CD14-positive monocyte (primary cell): ENCODE results near the gene LMO7. TPM values are rescaled to one million over a fixed set of nuclear protein-coding genes. Genes with fewer than 3 reads are reported as not detected.

Experiments
- DNase-seq, 3 donors: peaks; one replicate each; pipeline ENCODE4 v3.0.0-alpha.2; 2011 to 2022
- H2AFZ ChIP-seq: 2 replicates; pipeline ENCODE4 v1.6.0; 2012; ENCODE audit warnings: mild to moderate bottlenecking, low read depth, low read length, inconsistent platforms; ENCODE audit not compliant: insufficient read depth, poor library complexity, severe bottlenecking
- H3K27ac ChIP-seq, 2 donors: 1 replicate in 1 of 2; 2 replicates in 1 of 2; pipeline ENCODE4 v1.5.1; 2012 to 2013; ENCODE audit warnings: low read length in 2 of 2, control low read depth in 1 of 2, inconsistent platforms in 1 of 2, low read depth in 1 of 2, mild to moderate bottlenecking in 1 of 2
- H3K27me3 ChIP-seq, 2 donors: one replicate each; pipeline versions ENCODE4 v1.6.0 to v1.6.1; 2011 to 2013; ENCODE audit warnings: low read length in 2 of 2; ENCODE audit not compliant: control insufficient read depth in 2 of 2, insufficient read depth in 2 of 2
- H3K36me3 ChIP-seq, 2 donors: replicated peaks in 1 of 2; 1 replicate in 1 of 2; 2 replicates in 1 of 2; pipeline versions ENCODE4 v1.5.1 to v1.6.1; 2012 to 2013; ENCODE audit warnings: low read length in 2 of 2, control low read depth in 1 of 2, inconsistent platforms in 1 of 2, mild to moderate bottlenecking in 1 of 2; ENCODE audit not compliant: insufficient read depth in 2 of 2, control insufficient read depth in 1 of 2
- H3K4me1 ChIP-seq, 2 donors: 1 replicate in 1 of 2; 2 replicates in 1 of 2; pipeline versions ENCODE4 v1.5.1 to v1.6.1; 2012 to 2013; ENCODE audit warnings: low read length in 2 of 2, control low read depth in 1 of 2, inconsistent platforms in 1 of 2, mild to moderate bottlenecking in 1 of 2, moderate library complexity in 1 of 2; ENCODE audit not compliant: insufficient read depth in 2 of 2, control insufficient read depth in 1 of 2
- H3K4me2 ChIP-seq: replicated peaks from 2 replicates; pipeline ENCODE3; 2012; ENCODE audit warnings: low read length, moderate library complexity, mild to moderate bottlenecking; ENCODE audit not compliant: poor library complexity, severe bottlenecking; ENCODE audit errors: extremely low read depth
- H3K4me3 ChIP-seq, 3 experiments: fragments of 200-600 bp in 1 of 3; sonication (generic) in 1 of 3; replicated peaks in 1 of 3; 1 replicate in 2 of 3; 2 replicates in 1 of 3; pipeline ENCODE4 v1.5.1; 2011 to 2013; ENCODE audit warnings: low read length in 3 of 3, mild to moderate bottlenecking in 3 of 3, control low read depth in 2 of 3, low read depth in 2 of 3, inconsistent platforms in 1 of 3, moderate library complexity in 1 of 3
- H3K79me2 ChIP-seq: 2 replicates; pipeline ENCODE4 v1.6.0; 2012; ENCODE audit warnings: mild to moderate bottlenecking, control low read depth, inconsistent platforms, low read length, moderate library complexity; ENCODE audit not compliant: insufficient read depth
- H3K9ac ChIP-seq: 2 replicates; pipeline ENCODE4 v1.6.0; 2017; ENCODE audit warnings: low read length, mild to moderate bottlenecking; ENCODE audit not compliant: insufficient read depth, poor library complexity, severe bottlenecking
- H3K9me3 ChIP-seq, 2 donors: replicated peaks in 1 of 2; 1 replicate in 1 of 2; 2 replicates in 1 of 2; pipeline versions ENCODE4 v1.5.1 to v1.6.1; 2012 to 2013; ENCODE audit warnings: low read length in 2 of 2, control low read depth in 1 of 2; ENCODE audit not compliant: control insufficient read depth in 1 of 2, insufficient read depth in 1 of 2
- H4K20me1 ChIP-seq: 2 replicates; pipeline ENCODE4 v1.6.0; 2012; ENCODE audit warnings: mild to moderate bottlenecking, low read length, control low read depth, moderate library complexity; ENCODE audit not compliant: insufficient read depth
- H3K27ac Mint-ChIP-seq, 7 donors: one replicate each; pipeline ENCODE4 v1.8.0; 2020; ENCODE audit warnings: mild to moderate bottlenecking in 7 of 7, mixed read lengths in 7 of 7, moderate library complexity in 6 of 7, inconsistent platforms in 2 of 7
- H3K27me3 Mint-ChIP-seq, 3 donors: one replicate each; pipeline ENCODE4 v1.8.0; 2021 to 2022; ENCODE audit warnings: low read depth in 3 of 3, mild to moderate bottlenecking in 3 of 3, mixed read lengths in 3 of 3, moderate library complexity in 3 of 3, inconsistent platforms in 1 of 3
- H3K36me3 Mint-ChIP-seq, 2 donors: one replicate each; pipeline ENCODE4 v1.8.0; 2020; ENCODE audit warnings: mixed read lengths in 2 of 2, inconsistent platforms in 1 of 2, mild to moderate bottlenecking in 1 of 2
- H3K4me1 Mint-ChIP-seq: one replicate; pipeline ENCODE4 v1.8.0; 2020; ENCODE audit warnings: mild to moderate bottlenecking, mixed read lengths
- H3K4me3 Mint-ChIP-seq, 2 donors: one replicate each; pipeline ENCODE4 v1.8.0; 2020; ENCODE audit warnings: mild to moderate bottlenecking in 2 of 2, mixed read lengths in 2 of 2, moderate library complexity in 1 of 2
- H3K9me3 Mint-ChIP-seq, 7 donors: one replicate each; pipeline ENCODE4 v1.8.0; 2020 to 2022; ENCODE audit warnings: mixed read lengths in 7 of 7, mild to moderate bottlenecking in 6 of 7, moderate library complexity in 6 of 7, inconsistent platforms in 2 of 7
- CTCF ChIP-seq: fragments of 200-600 bp; IDR thresholded peaks from one replicate; pipeline ENCODE4 v1.8.0; 2022; ENCODE audit warnings: antibody characterized with exemption, mild to moderate bottlenecking
- WGBS: methylation state at CpG from one replicate; pipeline ENCODE4 v1.1.5; 2013; ENCODE audit warnings: missing lambda C conversion rate; ENCODE audit not compliant: insufficient coverage; 5-methylcytosine and 5-hydroxymethylcytosine counted together
- intact Hi-C, 2 donors: fragments of 100-400 bp; cut with micrococcal nuclease; formaldehyde crosslinking; loops; one replicate each; pipeline versions ENCODE4 v1.15.0 to v1.15.1; 2023
- polyA plus RNA-seq, 3 donors: library from polyadenylated mRNA; depleted of rRNA in 1 of 3; unstranded in 2 of 3; stranded (reverse) in 1 of 3; fragments of 300-500 nt in 2 of 3; fragments of >200 nt in 1 of 3; fragmentation: Illumina TruSeq in 2 of 3; gene quantifications; 1 replicate in 2 of 3; 2 replicates in 1 of 3; pipeline ENCODE4 v1.2.3, GENCODE V29; 2012 to 2021

The LMO7 gene
- polyA plus RNA-seq, 3 donors = 0.79 to 1.6 (median 0.90) TPM

DNA sequence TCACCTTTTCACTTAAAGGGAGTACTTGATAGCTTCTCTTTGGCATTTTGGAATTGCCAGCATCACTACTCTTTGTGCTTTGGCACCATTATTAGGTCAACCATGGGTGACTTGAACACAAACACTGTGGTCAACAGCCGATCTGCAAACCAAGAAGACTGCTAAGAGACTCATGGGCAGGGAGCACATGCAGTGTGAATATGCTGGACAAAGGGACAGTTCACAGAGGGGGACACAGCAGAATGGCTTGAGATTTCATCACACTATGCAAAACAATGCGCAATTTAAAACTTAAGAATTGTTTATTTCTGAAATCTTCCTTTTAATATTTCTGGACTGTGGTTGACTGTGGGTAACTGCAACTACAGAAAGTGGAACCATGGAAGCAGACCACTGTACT is 64.4 kb downstream of the LMO7 start:
- 100% methylated on average over 1 of the region's 2 CpGs for WGBS
- no peaks in the 10 kb centered on the region for H3K27me3 ChIP-seq
- peaks cover 5 to 18% of the 10 kb centered on the region in 2 donors for H3K4me1 ChIP-seq
- H3K36me3 ChIP-seq = no peaks in the 10 kb centered on the region
- no peak overlapping the region for H3K4me3 ChIP-seq
- no peaks in the 10 kb centered on the region for H4K20me1 ChIP-seq
- intact Hi-C loops = no loop called here
- Mint-ChIP-seq H3K4me3 (no peak overlapping the region), H3K4me1 (peaks cover 26% of the 10 kb centered on the region), H3K9me3 (peaks cover 6 to 26% (median 11%) of the 10 kb centered on the region in 7 donors), H3K27ac (peak overlapping the region in 1 of 7 donors; percentile 1), H3K27me3 (peaks cover 0 to 2% (median 0%) of the 10 kb centered on the region in 3 donors), H3K36me3 (peaks cover 0 to 6% of the 10 kb centered on the region in 2 donors)
- H3K9me3 ChIP-seq = peaks cover 8 to 9% of the 10 kb centered on the region in 2 donors
- H3K4me2 ChIP-seq = no peak overlapping the region
- H3K27ac ChIP-seq = no peak overlapping the region
- no peak for DNase-seq
- H2AFZ ChIP-seq = no peak overlapping the region
- H3K79me2 ChIP-seq = no peaks in the 10 kb centered on the region
- no peak overlapping the region for H3K9ac ChIP-seq
- TF ChIP-seq CTCF = no peak

DNA sequence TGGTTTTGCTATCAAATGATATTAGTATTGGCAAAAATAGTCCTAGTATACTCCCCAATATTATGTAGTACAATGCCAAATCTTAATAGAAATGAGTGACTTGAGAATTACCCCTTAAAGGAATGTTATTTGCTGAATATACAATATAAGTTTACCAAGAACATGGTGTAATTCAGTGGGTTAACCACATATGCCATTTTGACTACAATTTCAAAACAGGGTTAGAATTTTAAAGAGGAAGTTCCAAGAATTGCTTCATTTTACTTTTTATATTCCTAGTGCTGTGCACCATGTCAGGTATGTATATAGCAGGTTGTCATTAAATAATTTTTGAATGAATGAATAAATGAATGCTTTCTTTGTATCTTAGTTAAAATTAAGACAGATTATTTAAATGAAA is 66.3 kb downstream of the LMO7 start:
- Mint-ChIP-seq H3K27me3 (no peaks in the 10 kb centered on the region), H3K27ac (no peak overlapping the region), H3K4me1 (peaks cover 26% of the 10 kb centered on the region), H3K9me3 (peaks cover 4 to 21% (median 11%) of the 10 kb centered on the region in 7 donors), H3K36me3 (peaks cover 0 to 6% of the 10 kb centered on the region in 2 donors), H3K4me3 (no peak overlapping the region)
- H3K4me1 ChIP-seq = peaks cover 5 to 18% of the 10 kb centered on the region in 2 donors
- H3K9me3 ChIP-seq = peaks cover 8 to 9% of the 10 kb centered on the region in 2 donors
- H3K27ac ChIP-seq = no peak overlapping the region
- H4K20me1 ChIP-seq = no peaks in the 10 kb centered on the region
- TF ChIP-seq CTCF = no peak
- H3K79me2 ChIP-seq = no peaks in the 10 kb centered on the region
- H3K27me3 ChIP-seq = no peaks in the 10 kb centered on the region
- no peaks in the 10 kb centered on the region for H3K36me3 ChIP-seq
- no peak overlapping the region for H3K4me3 ChIP-seq
- DNase-seq = peak in 1 of 3 donors; percentile 27
- no peak overlapping the region for H3K4me2 ChIP-seq
- H3K9ac ChIP-seq = no peak overlapping the region
- no peak overlapping the region for H2AFZ ChIP-seq
- intact Hi-C loops = no loop called here
